WTC11 (cell line): ENCODE measurements around the gene CPLANE1. TPM values are rescaled to one million over a fixed set of nuclear protein-coding genes. Genes with fewer than 3 reads are reported as not detected.
A peak's percentile ranks its signal among the peaks of the same experiment; 100 is the strongest.
"Not testable (repeated sequence)": the region's sequence is repeated elsewhere in the genome, so short reads cannot be mapped to it uniquely, and the experiment has no call there.

Experiments
- ATAC-seq: fragments of 200-7000 bp; cut with Tn5 transposase; 2 replicates; pipeline ENCODE4 v1.10.0; 2021; ENCODE audit warnings: mild to moderate bottlenecking, moderate library complexity
- CTCF ChIA-PET: fragments of 300-600 bp; sonication (Branson Sonifier 250); formaldehyde crosslinking; loops from one replicate; lab custom pipeline; 2021; ENCODE audit warnings: antibody characterized with exemption; lab: Charles Lee
- POLR2A ChIA-PET: fragments of 350-600 bp; sonication (Branson Sonifier 250); formaldehyde crosslinking; loops from one replicate; lab custom pipeline; 2021; ENCODE audit warnings: antibody characterized with exemption; lab: Charles Lee
- DNase-seq: peaks from one replicate; pipeline ENCODE4 v3.0.0; 2021; ENCODE audit warnings: low spot score
- H3K27ac Mint-ChIP-seq: 2 replicates; pipeline ENCODE4 v1.8.0; 2021; ENCODE audit warnings: mixed read lengths
- H3K27me3 Mint-ChIP-seq: 2 replicates; pipeline ENCODE4 v1.8.0; 2021; ENCODE audit warnings: low read depth, mild to moderate bottlenecking, moderate library complexity, mixed read lengths
- H3K36me3 Mint-ChIP-seq: 2 replicates; pipeline ENCODE4 v1.8.0; 2021; ENCODE audit warnings: mixed read lengths
- H3K4me1 Mint-ChIP-seq: 2 replicates; pipeline ENCODE4 v1.8.0; 2022; ENCODE audit warnings: mixed read lengths
- H3K4me3 Mint-ChIP-seq: 2 replicates; pipeline ENCODE4 v1.8.0; 2021; ENCODE audit warnings: mild to moderate bottlenecking, moderate library complexity, mixed read lengths
- H3K9me3 Mint-ChIP-seq: 2 replicates; pipeline ENCODE4 v1.8.0; 2021; ENCODE audit warnings: mixed read lengths
- AR ChIP-seq: fragments of 250-450 bp; sonication (Bioruptor Pico); IDR thresholded peaks from 2 replicates; pipeline ENCODE4 v1.9.0; 2021; ENCODE audit warnings: mild to moderate bottlenecking
- ATF3 ChIP-seq: sonication (generic); formaldehyde crosslinking; conservative IDR thresholded peaks from 2 replicates; pipeline ENCODE4 v1.8.1; 2022; ENCODE audit warnings: mild to moderate bottlenecking, missing genetic modification reagents
- GTF2I ChIP-seq: fragments of 250-450 bp; sonication (Bioruptor Pico); conservative IDR thresholded peaks from 2 replicates; pipeline ENCODE4 v1.4.0; 2021; ENCODE audit warnings: mild to moderate bottlenecking
- NFE2L1 ChIP-seq: sonication (generic); formaldehyde crosslinking; IDR thresholded peaks from 2 replicates; pipeline ENCODE4 v1.8.1; 2023; ENCODE audit warnings: missing genetic modification reagents
- NFYB ChIP-seq: sonication (generic); formaldehyde crosslinking; conservative IDR thresholded peaks from 2 replicates; pipeline ENCODE4 v1.8.0; 2022; ENCODE audit warnings: low read depth, missing genetic modification reagents
- PRDM15 ChIP-seq: sonication (generic); formaldehyde crosslinking; IDR thresholded peaks from 2 replicates; pipeline ENCODE4 v1.8.0; 2022; ENCODE audit warnings: missing genetic modification reagents
- SP1 ChIP-seq: sonication (generic); formaldehyde crosslinking; conservative IDR thresholded peaks from 2 replicates; pipeline ENCODE4 v1.8.1; 2022; ENCODE audit warnings: missing genetic modification reagents
- ZNF138 ChIP-seq: sonication (generic); formaldehyde crosslinking; conservative IDR thresholded peaks from 2 replicates; pipeline ENCODE4 v1.8.1; 2022; ENCODE audit warnings: mild to moderate bottlenecking, moderate library complexity, missing genetic modification reagents
- ZNF671 ChIP-seq: fragments of 250-450 bp; sonication (Bioruptor Pico); IDR thresholded peaks from 2 replicates; pipeline ENCODE4 v1.8.0; 2021; ENCODE audit warnings: mild to moderate bottlenecking
- total RNA-seq: library from RNA; stranded (reverse); gene quantifications from 3 replicates; pipeline ENCODE4 v1.2.3, GENCODE V29; 2021
- TF ChIP-seq, protein P1 (sequence below): sonication (generic); formaldehyde crosslinking; IDR thresholded peaks from 2 replicates; pipeline ENCODE4 v1.8.1; 2022; ENCODE audit warnings: mild to moderate bottlenecking, moderate library complexity, missing genetic modification reagents

The CPLANE1 gene
- total RNA-seq, 1 experiment from 2014 or later = 4.8 TPM

DNA sequence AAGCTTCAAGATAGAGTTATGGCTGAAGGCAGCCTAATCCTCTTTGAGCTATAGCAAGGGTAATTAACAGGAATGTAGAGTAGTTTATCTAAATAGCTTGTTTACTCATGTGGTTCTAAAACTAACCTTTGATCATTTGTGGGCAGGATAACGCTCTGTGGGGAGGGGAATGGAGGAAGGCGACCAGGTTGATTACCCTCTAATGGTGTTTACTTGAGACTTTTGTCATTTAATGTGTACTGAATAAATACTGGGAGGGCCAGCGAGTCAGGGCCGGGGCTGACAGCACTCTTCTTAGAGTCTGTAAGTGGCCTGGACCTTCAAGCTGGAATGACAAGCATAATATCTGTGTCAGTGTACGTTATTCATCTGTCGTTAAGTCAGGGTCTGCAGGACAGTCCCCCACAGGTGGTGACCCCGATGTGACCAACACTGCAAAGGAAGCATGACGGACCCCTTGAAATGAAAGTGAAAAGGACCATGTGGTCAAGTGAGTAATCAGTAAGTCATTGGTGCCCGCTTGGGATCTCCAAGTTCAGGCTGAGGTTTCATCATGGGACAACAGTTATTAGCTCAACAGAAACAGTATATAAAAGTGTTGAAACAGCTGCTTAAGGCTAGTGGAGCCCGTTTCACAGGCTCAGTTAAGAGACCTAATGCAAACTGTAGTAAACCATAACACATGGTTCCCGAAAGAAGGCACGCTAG is 162.6 kb downstream of the CPLANE1 start:
- H3K27me3 Mint-ChIP-seq = peaks cover 100% of the 10 kb centered on the region
- no peak overlapping the region for H3K4me3 Mint-ChIP-seq
- H3K9me3 Mint-ChIP-seq = peaks cover 8% of the 10 kb centered on the region; the same call in 1 of the 2 replicates
- POLR2A ChIA-PET = no interaction called here
- peaks cover 31% of the 10 kb centered on the region for H3K4me1 Mint-ChIP-seq
- CTCF ChIA-PET = no interaction called here
- ATAC-seq = peak; percentile 88
- H3K27ac Mint-ChIP-seq = no peak overlapping the region
- DNase-seq = no peak
- TF ChIP-seq PRDM15 (CRISPR knock-in tag) (no peak), GTF2I (CRISPR knock-in tag) (no peak), ZNF671 (CRISPR knock-in tag) (no peak), AR (CRISPR knock-in tag) (no peak), ATF3 (CRISPR knock-in tag) (no peak), ZNF138 (CRISPR knock-in tag) (no peak)
- TF ChIP-seq, protein P1, sequence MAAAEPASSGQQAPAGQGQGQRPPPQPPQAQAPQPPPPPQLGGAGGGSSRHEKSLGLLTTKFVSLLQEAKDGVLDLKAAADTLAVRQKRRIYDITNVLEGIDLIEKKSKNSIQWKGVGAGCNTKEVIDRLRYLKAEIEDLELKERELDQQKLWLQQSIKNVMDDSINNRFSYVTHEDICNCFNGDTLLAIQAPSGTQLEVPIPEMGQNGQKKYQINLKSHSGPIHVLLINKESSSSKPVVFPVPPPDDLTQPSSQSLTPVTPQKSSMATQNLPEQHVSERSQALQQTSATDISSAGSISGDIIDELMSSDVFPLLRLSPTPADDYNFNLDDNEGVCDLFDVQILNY (CRISPR knock-in tag) = no peak
- H3K36me3 Mint-ChIP-seq = peaks cover 8% of the 10 kb centered on the region; the same call in 1 of the 2 replicates

GRCh38 chr5:37086026-37086425 is 163.2 kb downstream of the CPLANE1 start:
- peaks cover 31% of the 10 kb centered on the region for H3K4me1 Mint-ChIP-seq

GRCh38 chr5:37082977-37083376 is 166.2 kb downstream of the CPLANE1 start:
- H3K36me3 Mint-ChIP-seq, CTCF ChIA-PET, H3K4me3 Mint-ChIP-seq, POLR2A ChIA-PET, H3K4me1 Mint-ChIP-seq, H3K27ac Mint-ChIP-seq, DNase-seq, ATAC-seq: not testable (repeated sequence)
- peaks cover 11% of the 10 kb centered on the region; the same call in 1 of the 2 replicates for H3K9me3 Mint-ChIP-seq
- peaks cover 90% of the 10 kb centered on the region for H3K27me3 Mint-ChIP-seq

More at GRCh38 chr5:37086026-37086425, 163.2 kb downstream of the CPLANE1 start:
- H3K9me3 Mint-ChIP-seq, DNase-seq, ATAC-seq, POLR2A ChIA-PET, CTCF ChIA-PET, H3K27ac Mint-ChIP-seq, H3K36me3 Mint-ChIP-seq, H3K4me3 Mint-ChIP-seq: not testable (repeated sequence)
- H3K27me3 Mint-ChIP-seq = peaks cover 100% of the 10 kb centered on the region

DNA sequence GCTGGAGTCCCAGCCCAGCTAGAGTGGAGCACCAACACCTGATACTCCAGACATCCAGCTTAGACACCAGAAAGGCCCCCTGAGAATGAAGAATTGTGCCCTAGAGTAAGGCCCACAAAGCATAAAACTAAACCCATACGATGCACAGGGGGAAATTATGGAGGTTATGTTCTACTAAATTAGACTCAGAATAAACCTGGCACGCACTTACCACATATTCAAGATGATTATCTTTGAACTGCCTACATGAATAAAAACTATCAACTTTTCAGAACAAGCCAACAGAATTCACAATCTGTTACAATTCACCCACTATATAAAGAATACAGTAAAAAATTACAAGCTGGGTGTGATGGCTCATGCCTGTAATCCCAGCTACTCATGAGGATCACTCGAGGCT is 168.5 kb downstream of the CPLANE1 start:
- ChIA-PET CTCF (no interaction called here), POLR2A (no interaction called here)
- Mint-ChIP-seq H3K4me3 (no peak overlapping the region), H3K36me3 (peaks cover 8% of the 10 kb centered on the region)
- no peak for TF ChIP-seq NFYB
- no peak for TF ChIP-seq NFE2L1
- no peak for TF ChIP-seq SP1 (CRISPR knock-in tag)
- TF ChIP-seq, all 79 proteins: peak for 0
- ATAC-seq (no peak), DNase-seq (no peak)
- H3K27ac Mint-ChIP-seq = no peak overlapping the region
- peaks cover 8% of the 10 kb centered on the region; the same call in 1 of the 2 replicates for H3K9me3 Mint-ChIP-seq
- no peaks in the 10 kb centered on the region for H3K4me1 Mint-ChIP-seq
- H3K27me3 Mint-ChIP-seq = peaks cover 70% of the 10 kb centered on the region
